ENCODE data around the gene UNCX.

DNA sequence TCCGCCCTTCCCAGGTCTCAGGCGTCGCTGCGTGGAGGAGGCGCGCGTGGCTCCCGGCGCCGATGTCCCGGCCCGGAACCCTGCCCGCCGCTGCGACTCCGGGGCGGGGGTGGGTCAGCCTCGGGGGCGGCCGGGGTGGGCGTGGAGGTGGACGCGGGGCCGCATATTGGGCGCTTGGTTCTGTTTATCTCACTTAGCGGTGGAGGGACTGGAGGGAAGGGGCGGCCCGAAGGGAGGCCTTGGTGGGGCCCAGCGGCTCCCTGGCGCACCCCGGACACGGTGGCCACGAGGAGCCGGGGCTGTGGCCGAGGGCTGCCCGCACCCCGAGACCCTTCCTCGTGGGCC lies 8.6 kb downstream of the UNCX start:
- TF ChIP-seq, protein P1, sequence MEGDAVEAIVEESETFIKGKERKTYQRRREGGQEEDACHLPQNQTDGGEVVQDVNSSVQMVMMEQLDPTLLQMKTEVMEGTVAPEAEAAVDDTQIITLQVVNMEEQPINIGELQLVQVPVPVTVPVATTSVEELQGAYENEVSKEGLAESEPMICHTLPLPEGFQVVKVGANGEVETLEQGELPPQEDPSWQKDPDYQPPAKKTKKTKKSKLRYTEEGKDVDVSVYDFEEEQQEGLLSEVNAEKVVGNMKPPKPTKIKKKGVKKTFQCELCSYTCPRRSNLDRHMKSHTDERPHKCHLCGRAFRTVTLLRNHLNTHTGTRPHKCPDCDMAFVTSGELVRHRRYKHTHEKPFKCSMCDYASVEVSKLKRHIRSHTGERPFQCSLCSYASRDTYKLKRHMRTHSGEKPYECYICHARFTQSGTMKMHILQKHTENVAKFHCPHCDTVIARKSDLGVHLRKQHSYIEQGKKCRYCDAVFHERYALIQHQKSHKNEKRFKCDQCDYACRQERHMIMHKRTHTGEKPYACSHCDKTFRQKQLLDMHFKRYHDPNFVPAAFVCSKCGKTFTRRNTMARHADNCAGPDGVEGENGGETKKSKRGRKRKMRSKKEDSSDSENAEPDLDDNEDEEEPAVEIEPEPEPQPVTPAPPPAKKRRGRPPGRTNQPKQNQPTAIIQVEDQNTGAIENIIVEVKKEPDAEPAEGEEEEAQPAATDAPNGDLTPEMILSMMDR (IDR thresholded peaks at IDR 0.05), result no peak
- TF ChIP-seq POLR2A (IDR thresholded peaks at IDR 0.05), result no peak
